ENCODE data around the gene FMO5. TPM values are rescaled to one million over a fixed set of nuclear protein-coding genes. Genes with fewer than 3 reads are reported as not detected.

FMO5 gene
- total and polyA plus RNA-seq, 2 experiments from 2014 or later = 0.73 to 0.84 TPM

- TF ChIP-seq REST (IDR thresholded peaks at IDR 0.05; ENCODE audit: unreplicated experiment) = no peak
- no peak for TF ChIP-seq JUNB (IDR thresholded peaks at IDR 0.05; ENCODE audit: unreplicated experiment)
- no peak for TF ChIP-seq CREB1 (CRISPR knock-in tag; IDR thresholded peaks at IDR 0.05; ENCODE audit: low read depth)
- no peak for TF ChIP-seq STAT1 (IDR thresholded peaks at IDR 0.05; ENCODE audit: unreplicated experiment)
Observed at GRCh38 chr1:147216124-147216523, 9.0 kb downstream of the FMO5 start (continued).

DNA sequence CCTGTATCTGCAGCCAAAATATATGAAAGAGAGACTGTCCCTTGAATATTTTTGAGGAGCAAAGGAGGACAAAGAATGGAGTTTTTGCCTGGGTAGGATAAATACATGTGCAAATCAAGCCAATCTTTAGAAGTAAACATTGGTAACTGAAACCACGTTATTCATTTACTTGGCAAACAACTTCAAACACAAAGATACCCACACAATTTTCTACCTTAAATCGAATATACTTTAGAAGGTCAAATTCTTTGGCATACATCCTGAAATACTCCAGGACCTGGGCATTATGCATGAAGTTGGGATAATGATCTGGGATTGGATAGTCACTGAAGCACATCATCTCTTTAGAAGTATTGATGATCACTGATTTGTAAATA, 9.6 kb downstream of the FMO5 start:
- DNase-seq (ENCODE audit: low spot score) (no peak), ATAC-seq (no peak)
- Histone ChIP-seq H2AFZ (no peak overlapping the region), H3K36me3 (ENCODE audit: insufficient read depth) (no peaks in the 10 kb centered on the region), H3F3A (replicated peaks; ENCODE audit: low read depth) (no peaks in the 10 kb centered on the region), H3K9me2 (ENCODE audit: insufficient read depth) (0 out of 2 replicates have a peak, but pooled peaks cover 3% of the 10 kb centered on the region), H3K27me3 (ENCODE audit: insufficient read depth) (no peaks in the 10 kb centered on the region), H3K4me2 (no peak overlapping the region), H3K27ac (ENCODE audit: low read depth) (no peak overlapping the region), H3K4me3 (no peak overlapping the region), H3K79me2 (replicated peaks; ENCODE audit: insufficient read depth) (no peaks in the 10 kb centered on the region), H3K4me1 (ENCODE audit: insufficient read depth) (no peaks in the 10 kb centered on the region), H4K20me1 (replicated peaks; ENCODE audit: insufficient read depth) (no peaks in the 10 kb centered on the region)
- Mint-ChIP-seq H3K9me3 (no peaks in the 10 kb centered on the region), H3K4me1 (no peaks in the 10 kb centered on the region), H3K27me3 (ENCODE audit: insufficient read depth, low read depth, poor library complexity) (no peaks in the 10 kb centered on the region), H3K4me3 (no peak overlapping the region), H3K27ac (no peak overlapping the region), H3K36me3 (ENCODE audit: low read depth) (no peaks in the 10 kb centered on the region)
- TF ChIP-seq REST (IDR thresholded peaks at IDR 0.05; ENCODE audit: unreplicated experiment) (no peak), EZH2phosphoT487 (IDR thresholded peaks at IDR 0.05; ENCODE audit: unreplicated experiment) (no peak), ETS1 (IDR thresholded peaks at IDR 0.05) (no peak), ZNF462 (CRISPR knock-in tag; IDR thresholded peaks at IDR 0.05) (no peak), JUNB (IDR thresholded peaks at IDR 0.05; ENCODE audit: unreplicated experiment) (no peak)
- TF ChIP-seq, protein P1, sequence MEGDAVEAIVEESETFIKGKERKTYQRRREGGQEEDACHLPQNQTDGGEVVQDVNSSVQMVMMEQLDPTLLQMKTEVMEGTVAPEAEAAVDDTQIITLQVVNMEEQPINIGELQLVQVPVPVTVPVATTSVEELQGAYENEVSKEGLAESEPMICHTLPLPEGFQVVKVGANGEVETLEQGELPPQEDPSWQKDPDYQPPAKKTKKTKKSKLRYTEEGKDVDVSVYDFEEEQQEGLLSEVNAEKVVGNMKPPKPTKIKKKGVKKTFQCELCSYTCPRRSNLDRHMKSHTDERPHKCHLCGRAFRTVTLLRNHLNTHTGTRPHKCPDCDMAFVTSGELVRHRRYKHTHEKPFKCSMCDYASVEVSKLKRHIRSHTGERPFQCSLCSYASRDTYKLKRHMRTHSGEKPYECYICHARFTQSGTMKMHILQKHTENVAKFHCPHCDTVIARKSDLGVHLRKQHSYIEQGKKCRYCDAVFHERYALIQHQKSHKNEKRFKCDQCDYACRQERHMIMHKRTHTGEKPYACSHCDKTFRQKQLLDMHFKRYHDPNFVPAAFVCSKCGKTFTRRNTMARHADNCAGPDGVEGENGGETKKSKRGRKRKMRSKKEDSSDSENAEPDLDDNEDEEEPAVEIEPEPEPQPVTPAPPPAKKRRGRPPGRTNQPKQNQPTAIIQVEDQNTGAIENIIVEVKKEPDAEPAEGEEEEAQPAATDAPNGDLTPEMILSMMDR (conservative IDR thresholded peaks at IDR 0.05; ENCODE audit: low read depth in 2 of 2) = no peak

All from GM23338 (cell line).